Lung (tissue), 16 donors: Measurements from ENCODE around the gene BET1L. TPM values are rescaled to one million over a fixed set of nuclear protein-coding genes. Genes with fewer than 3 reads are reported as not detected.

Experiments
- ATAC-seq: fragments of 200-7000 bp; cut with Tn5 transposase; one replicate; pipeline ENCODE4 v1.9.1; 2020; ENCODE audit warnings: moderate number of reproducible peaks; ENCODE audit not compliant: insufficient read depth, low FRiP score
- DNase-seq, 3 donors: peaks; one replicate each; pipeline ENCODE4 v3.0.0-alpha.2; 2013 to 2017
- H3K27ac ChIP-seq, 2 donors: one replicate each; pipeline ENCODE4 v1.5.1; 2013; ENCODE audit warnings: mild to moderate bottlenecking in 2 of 2, moderate library complexity in 2 of 2, control low read depth in 1 of 2, inconsistent platforms in 1 of 2, low read depth in 1 of 2, low read length in 1 of 2
- H3K27me3 ChIP-seq, 3 donors: one replicate each; pipeline ENCODE4 v1.5.1; 2013; ENCODE audit warnings: low read length in 2 of 3; ENCODE audit not compliant: control insufficient read depth in 3 of 3, insufficient read depth in 3 of 3
- H3K36me3 ChIP-seq, 4 donors: one replicate each; pipeline ENCODE4 v1.5.1; 2013; ENCODE audit warnings: low read length in 4 of 4, mild to moderate bottlenecking in 1 of 4, moderate library complexity in 1 of 4; ENCODE audit not compliant: control insufficient read depth in 4 of 4, insufficient read depth in 4 of 4
- H3K4me1 ChIP-seq, 5 donors: one replicate each; pipeline ENCODE4 v1.5.1; 2013; ENCODE audit warnings: low read length in 5 of 5, mild to moderate bottlenecking in 2 of 5, moderate library complexity in 1 of 5; ENCODE audit not compliant: control insufficient read depth in 5 of 5, insufficient read depth in 5 of 5
- H3K4me3 ChIP-seq: one replicate; pipeline ENCODE4 v1.5.1; 2013; ENCODE audit warnings: mild to moderate bottlenecking, control low read depth, moderate library complexity
- H3K9ac ChIP-seq, 2 donors: one replicate each; pipeline ENCODE4 v1.5.1; 2013; ENCODE audit warnings: low read length in 2 of 2, control low read depth in 1 of 2; ENCODE audit not compliant: insufficient read depth in 1 of 2
- H3K9me3 ChIP-seq, 4 donors: one replicate each; pipeline ENCODE4 v1.5.1; 2013; ENCODE audit warnings: low read length in 3 of 4, mild to moderate bottlenecking in 1 of 4, moderate library complexity in 1 of 4; ENCODE audit not compliant: control insufficient read depth in 4 of 4, insufficient read depth in 3 of 4
- WGBS, 2 donors: extraction: QIAGEN DNeasy Blood & Tissue Kit; methylation state at CpG; one replicate each; pipeline ENCODE4 v1.1.7; 2013; 5-methylcytosine and 5-hydroxymethylcytosine counted together
- long read RNA-seq, 5 donors: transcript quantifications; one replicate each; lab custom pipeline, GENCODE V29; 2026
- polyA plus RNA-seq, 2 donors: library from polyadenylated mRNA; stranded (reverse); fragments of 200-250 nt; gene quantifications; one replicate each; pipeline ENCODE4 v1.2.1, GENCODE V29; 2013
- total RNA-seq, 2 donors: library from RNA; depleted of rRNA in 1 of 2; stranded (reverse); fragments of >200 nt in 1 of 2; gene quantifications; one replicate each; pipeline ENCODE4 v1.2.1, GENCODE V29; 2014 to 2021
- TF ChIP-seq, protein P1 (sequence below): IDR thresholded peaks from 2 replicates; pipeline ENCODE4 v1.5.1; 2012; ENCODE audit warnings: mild to moderate bottlenecking; ENCODE audit errors: control extremely low read depth, extremely low read depth
- donor health status: control.
- donor health status: control.
- donor health status: Bipolar disorder and iron deficiency.
- donor health status: healthy.
- donor health status: DM: yes; HTN: yes; CAD: no.

BET1L gene
- total RNA-seq = 10 to 100 TPM; 29.7 to 58.7 TPM
- 10 to 100 TPM; 30.1 to 49.9 TPM for polyA plus RNA-seq
- long read RNA-seq, donor 1, transcript BET1L-203 (4 exons, 2,819 nt) = major isoform, 9 of 13 reads
- long read RNA-seq, donor 1, partial matches to known transcripts = 0 of 13 reads
- long read RNA-seq, donor 1, other reads (novel, unspliced or antisense) = 0 of 13 reads
- long read RNA-seq, donor 2, transcript BET1L-203 (4 exons, 2,819 nt) = major isoform, 7 of 7 reads
- long read RNA-seq, donor 2, partial matches to known transcripts = 0 of 7 reads
- long read RNA-seq, donor 2, other reads (novel, unspliced or antisense) = 0 of 7 reads
- long read RNA-seq, donor 3, transcript BET1L-203 (4 exons, 2,819 nt) = major isoform, 7 of 16 reads
- long read RNA-seq, donor 3, partial matches to known transcripts = 0 of 16 reads
- long read RNA-seq, donor 3, other reads (novel, unspliced or antisense) = 8 of 16 reads
- long read RNA-seq, donor 4, transcript BET1L-203 (4 exons, 2,819 nt) = major isoform, 9 of 10 reads
- long read RNA-seq, donor 4, partial matches to known transcripts = 0 of 10 reads
- long read RNA-seq, donor 4, other reads (novel, unspliced or antisense) = 0 of 10 reads
- long read RNA-seq, donor 5, transcript BET1L-203 (4 exons, 2,819 nt) = major isoform, 15 of 17 reads
- long read RNA-seq, donor 5, partial matches to known transcripts = 0 of 17 reads
- long read RNA-seq, donor 5, other reads (novel, unspliced or antisense) = 0 of 17 reads

GRCh38 chr11:207208-207862 is at the start of gene BET1L, which contains the start of gene RIC8A:
BET1L (minus strand) TSS chr11:207399; CDS start chr11:207321, 78 bp downstream.
RIC8A (plus strand) TSS chr11:207708; CDS start chr11:208855, 1,147 bp downstream.
- no peaks in the 10 kb centered on the region for H3K27me3 ChIP-seq
- ATAC-seq (peak; percentile 94), DNase-seq (peak; percentile 97 to 99 (median 97))
- WGBS, 2 donors = 0 to 1% methylated on average over 62 to 63 of the region's 63 CpGs
- H3K9me3 ChIP-seq = no peaks in the 10 kb centered on the region
- peaks cover 2 to 42% (median 40%) of the 10 kb centered on the region in 4 donors for H3K36me3 ChIP-seq
- H3K4me1 ChIP-seq = peaks cover 0 to 28% (median 20%) of the 10 kb centered on the region in 5 donors
- TF ChIP-seq, protein P1, sequence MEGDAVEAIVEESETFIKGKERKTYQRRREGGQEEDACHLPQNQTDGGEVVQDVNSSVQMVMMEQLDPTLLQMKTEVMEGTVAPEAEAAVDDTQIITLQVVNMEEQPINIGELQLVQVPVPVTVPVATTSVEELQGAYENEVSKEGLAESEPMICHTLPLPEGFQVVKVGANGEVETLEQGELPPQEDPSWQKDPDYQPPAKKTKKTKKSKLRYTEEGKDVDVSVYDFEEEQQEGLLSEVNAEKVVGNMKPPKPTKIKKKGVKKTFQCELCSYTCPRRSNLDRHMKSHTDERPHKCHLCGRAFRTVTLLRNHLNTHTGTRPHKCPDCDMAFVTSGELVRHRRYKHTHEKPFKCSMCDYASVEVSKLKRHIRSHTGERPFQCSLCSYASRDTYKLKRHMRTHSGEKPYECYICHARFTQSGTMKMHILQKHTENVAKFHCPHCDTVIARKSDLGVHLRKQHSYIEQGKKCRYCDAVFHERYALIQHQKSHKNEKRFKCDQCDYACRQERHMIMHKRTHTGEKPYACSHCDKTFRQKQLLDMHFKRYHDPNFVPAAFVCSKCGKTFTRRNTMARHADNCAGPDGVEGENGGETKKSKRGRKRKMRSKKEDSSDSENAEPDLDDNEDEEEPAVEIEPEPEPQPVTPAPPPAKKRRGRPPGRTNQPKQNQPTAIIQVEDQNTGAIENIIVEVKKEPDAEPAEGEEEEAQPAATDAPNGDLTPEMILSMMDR = no peak
- H3K9ac ChIP-seq = peak within 1 kb of the TSS; percentile 91 to 93
- peak within 1 kb of the TSS; percentile 86 for H3K4me3 ChIP-seq
- H3K27ac ChIP-seq = peak within 1 kb of the TSS; percentile 95 to 97

DNA sequence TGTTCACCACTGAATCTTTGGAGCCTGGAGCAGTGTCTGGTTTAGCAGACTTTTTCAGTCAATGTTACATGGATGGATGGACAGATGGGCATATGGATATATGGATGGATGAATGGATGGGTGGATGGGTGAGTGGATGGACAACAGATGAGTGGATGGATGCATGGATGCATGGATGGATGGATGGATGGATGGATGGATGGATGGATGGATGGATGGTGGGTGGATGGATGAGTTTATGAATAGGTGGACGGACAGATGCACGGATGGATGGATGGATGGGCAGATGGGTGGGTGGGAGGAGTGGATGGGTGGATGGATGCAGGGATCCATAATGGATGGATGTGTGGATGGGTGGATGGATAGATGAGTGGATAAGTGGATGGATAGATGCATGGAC is 48.6 kb upstream of the BET1L start:
- ATAC-seq = no peak
- TF ChIP-seq, protein P1 = no peak

GRCh38 chr11:255176-255575 is 48.0 kb upstream of the BET1L start:
- TF ChIP-seq, protein P1 = no peak
- Histone ChIP-seq H3K27me3 (no peaks in the 10 kb centered on the region), H3K4me1 (peaks cover 0 to 9% (median 4%) of the 10 kb centered on the region in 5 donors), H3K27ac (no peak overlapping the region), H3K9me3 (no peaks in the 10 kb centered on the region), H3K4me3 (no peak overlapping the region), H3K36me3 (peaks cover 5 to 29% (median 13%) of the 10 kb centered on the region in 4 donors), H3K9ac (peak overlapping the region in 1 of 2 donors; percentile 8)
- WGBS, 2 donors = 51 to 54% methylated on average over 3 of the region's 3 CpGs
- ATAC-seq = no peak
- DNase-seq = peak; percentile 58 to 94 (median 92)

More for the DNA sequence above, 48.6 kb upstream of the BET1L start:
- no peak overlapping the region for H3K27ac ChIP-seq
- no peaks in the 10 kb centered on the region for H3K27me3 ChIP-seq
- H3K9ac ChIP-seq = no peak overlapping the region
- H3K9me3 ChIP-seq = no peaks in the 10 kb centered on the region
- H3K36me3 ChIP-seq = peaks cover 5 to 25% (median 10%) of the 10 kb centered on the region in 4 donors
- peaks cover 0 to 9% (median 4%) of the 10 kb centered on the region in 5 donors for H3K4me1 ChIP-seq
- DNase-seq = no peak
- H3K4me3 ChIP-seq = no peak overlapping the region
- 94 to 98% methylated on average over 2 of the region's 2 CpGs for WGBS, 2 donors
